Osteoblast (primary cell): ENCODE measurements around the gene KRTAP16-1. TPM values are rescaled to one million over a fixed set of nuclear protein-coding genes. Genes with fewer than 3 reads are reported as not detected.

Experiments
- DNase-seq: peaks from one replicate; pipeline ENCODE4 v3.0.0; 2011; ENCODE audit warnings: low spot score, mixed read lengths; ENCODE audit not compliant: insufficient read length; ENCODE audit errors: missing footprints
- H2AFZ ChIP-seq: 2 replicates; pipeline ENCODE4 v1.6.0; 2011; ENCODE audit warnings: mild to moderate bottlenecking, low read length
- H3K27ac ChIP-seq: 2 replicates; pipeline ENCODE4 v1.5.1; 2011; ENCODE audit warnings: mild to moderate bottlenecking, low read depth, low read length, moderate library complexity
- H3K27me3 ChIP-seq: 2 replicates; pipeline ENCODE4 v1.6.0; 2012; ENCODE audit warnings: mild to moderate bottlenecking, control low read depth, inconsistent platforms, low read length, moderate library complexity; ENCODE audit not compliant: insufficient read depth
- H3K36me3 ChIP-seq: 2 replicates; pipeline ENCODE4 v1.5.1; 2011; ENCODE audit warnings: mild to moderate bottlenecking, low read length, control low read depth, moderate library complexity; ENCODE audit not compliant: insufficient read depth
- H3K4me1 ChIP-seq: 2 replicates; pipeline ENCODE4 v1.5.1; 2011; ENCODE audit warnings: mild to moderate bottlenecking, low read length, control low read depth, moderate library complexity; ENCODE audit not compliant: insufficient read depth
- H3K4me2 ChIP-seq: 2 replicates; pipeline ENCODE4 v1.6.0; 2011; ENCODE audit warnings: mild to moderate bottlenecking, low read length; ENCODE audit not compliant: insufficient read depth
- H3K4me3 ChIP-seq: fragments of 200-600 bp; sonication (generic); 3 replicates; pipeline ENCODE4 v1.5.1; 2012; ENCODE audit warnings: mild to moderate bottlenecking, low read length, inconsistent platforms; ENCODE audit not compliant: insufficient read depth
- H3K79me2 ChIP-seq: 2 replicates; pipeline ENCODE4 v1.6.0; 2012; ENCODE audit warnings: mild to moderate bottlenecking, low read length, control low read depth, inconsistent platforms; ENCODE audit not compliant: insufficient read depth
- H3K9me3 ChIP-seq: 2 replicates; pipeline ENCODE4 v1.5.1; 2011; ENCODE audit warnings: low read depth, low read length, control low read depth
- H4K20me1 ChIP-seq: 2 replicates; pipeline ENCODE4 v1.6.0; 2012; ENCODE audit warnings: mild to moderate bottlenecking, low read length, control low read depth; ENCODE audit not compliant: insufficient read depth
- total RNA-seq: library from RNA; depleted of rRNA; stranded (reverse); fragments of >200 nt; gene quantifications from 2 replicates; pipeline ENCODE4 v1.2.3, GENCODE V29; 2012
- TF ChIP-seq, protein P1 (sequence below): IDR thresholded peaks from 2 replicates; pipeline ENCODE4 v1.5.1; 2011; ENCODE audit warnings: mild to moderate bottlenecking, low read depth, low read length, moderate library complexity; ENCODE audit errors: extremely low read depth

Gene KRTAP16-1
- total RNA-seq, 1 donor = not detected

DNA sequence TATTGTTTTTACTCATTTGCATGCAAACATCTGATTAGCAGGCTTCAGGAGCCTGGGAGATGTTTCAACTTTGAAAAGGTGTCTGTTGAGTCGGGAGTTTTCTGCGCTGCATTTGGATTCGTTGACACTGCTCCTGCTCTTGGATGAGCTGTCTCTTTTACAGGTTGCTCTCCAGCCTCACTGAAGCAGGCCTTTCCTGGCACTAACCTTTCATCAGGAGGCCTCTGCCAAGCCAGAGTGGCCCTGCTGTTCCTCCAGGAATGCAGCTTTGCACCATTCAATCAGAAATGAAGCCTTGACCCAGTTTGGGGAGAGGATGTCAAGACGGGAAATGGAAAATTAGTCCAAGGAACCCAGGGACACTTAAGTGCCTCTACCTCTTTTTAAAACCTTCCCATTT is 6.1 kb downstream of the KRTAP16-1 start:
- H3K79me2 ChIP-seq = no peaks in the 10 kb centered on the region
- H3K27me3 ChIP-seq = no peaks in the 10 kb centered on the region
- H3K4me1 ChIP-seq = peaks cover 3% of the 10 kb centered on the region
- no peaks in the 10 kb centered on the region for H3K36me3 ChIP-seq
- TF ChIP-seq, protein P1, sequence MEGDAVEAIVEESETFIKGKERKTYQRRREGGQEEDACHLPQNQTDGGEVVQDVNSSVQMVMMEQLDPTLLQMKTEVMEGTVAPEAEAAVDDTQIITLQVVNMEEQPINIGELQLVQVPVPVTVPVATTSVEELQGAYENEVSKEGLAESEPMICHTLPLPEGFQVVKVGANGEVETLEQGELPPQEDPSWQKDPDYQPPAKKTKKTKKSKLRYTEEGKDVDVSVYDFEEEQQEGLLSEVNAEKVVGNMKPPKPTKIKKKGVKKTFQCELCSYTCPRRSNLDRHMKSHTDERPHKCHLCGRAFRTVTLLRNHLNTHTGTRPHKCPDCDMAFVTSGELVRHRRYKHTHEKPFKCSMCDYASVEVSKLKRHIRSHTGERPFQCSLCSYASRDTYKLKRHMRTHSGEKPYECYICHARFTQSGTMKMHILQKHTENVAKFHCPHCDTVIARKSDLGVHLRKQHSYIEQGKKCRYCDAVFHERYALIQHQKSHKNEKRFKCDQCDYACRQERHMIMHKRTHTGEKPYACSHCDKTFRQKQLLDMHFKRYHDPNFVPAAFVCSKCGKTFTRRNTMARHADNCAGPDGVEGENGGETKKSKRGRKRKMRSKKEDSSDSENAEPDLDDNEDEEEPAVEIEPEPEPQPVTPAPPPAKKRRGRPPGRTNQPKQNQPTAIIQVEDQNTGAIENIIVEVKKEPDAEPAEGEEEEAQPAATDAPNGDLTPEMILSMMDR = no peak
- no peak for DNase-seq
- no peak overlapping the region for H3K4me2 ChIP-seq
- H3K4me3 ChIP-seq = no peak overlapping the region
- H4K20me1 ChIP-seq = no peaks in the 10 kb centered on the region
- H3K9me3 ChIP-seq = no peaks in the 10 kb centered on the region
- no peak overlapping the region for H3K27ac ChIP-seq
- H2AFZ ChIP-seq = no peak overlapping the region

DNA sequence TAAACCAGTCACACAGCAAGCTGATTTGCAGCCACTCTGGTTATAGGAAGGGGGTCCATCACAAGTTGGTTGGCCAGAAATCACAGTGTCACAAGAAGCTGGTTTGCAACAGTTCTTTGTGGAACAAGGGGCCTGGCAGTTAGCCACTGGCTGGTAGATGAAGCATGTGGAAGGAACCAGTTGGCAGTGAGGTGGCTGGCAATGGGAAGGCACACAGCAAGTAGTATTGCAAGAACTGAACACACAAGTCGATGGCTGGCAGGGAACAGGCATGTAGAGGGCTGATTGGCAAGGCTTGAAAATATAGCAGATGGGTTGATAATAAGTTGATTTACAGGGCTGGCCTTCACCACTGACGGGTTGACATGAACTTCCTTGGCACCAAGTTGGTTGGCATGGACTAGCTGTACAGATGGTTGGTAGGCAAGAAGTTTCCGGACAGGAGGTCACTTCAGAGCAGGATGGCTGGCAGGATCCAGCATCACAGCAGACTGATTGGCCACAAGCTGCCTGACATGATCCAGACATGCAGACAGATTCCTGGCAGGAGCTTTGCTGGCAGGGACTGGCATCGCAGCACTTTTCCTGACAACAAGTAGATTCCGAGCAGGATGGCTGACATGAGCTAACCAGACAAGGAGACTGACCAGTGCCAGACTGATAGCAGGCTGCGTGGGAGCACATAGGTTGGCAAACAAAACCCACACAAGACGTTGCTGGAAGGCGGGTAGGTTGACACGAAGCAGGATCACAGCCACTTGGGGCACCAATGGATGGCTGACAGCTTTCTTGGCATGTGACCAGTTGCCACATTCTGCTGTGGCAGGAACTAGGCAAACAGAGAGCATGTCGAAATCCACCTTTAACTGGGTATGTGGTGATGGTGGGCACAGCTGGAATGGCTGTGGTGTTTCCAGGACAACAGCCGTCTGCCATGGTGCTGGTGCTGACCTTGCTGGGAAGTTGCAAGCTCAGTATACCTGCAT is 6.9 kb downstream of the KRTAP16-1 start, which contains the start of gene KRTAP29-1:
Gene KRTAP29-1 (minus strand): TSS at position 936 of the 986 bp plus-strand sequence. CDS start 0 bp downstream, at position 936.
- Histone ChIP-seq H2AFZ (peak within 1 kb of the TSS; percentile 21), H3K9me3 (no peaks in the 10 kb centered on the region), H3K4me2 (no peak within 1 kb of the TSS), H3K79me2 (no peaks in the 10 kb centered on the region), H3K27ac (no peak within 1 kb of the TSS), H4K20me1 (no peaks in the 10 kb centered on the region), H3K4me3 (no peak within 1 kb of the TSS), H3K27me3 (no peaks in the 10 kb centered on the region), H3K4me1 (peaks cover 2% of the 10 kb centered on the region), H3K36me3 (no peaks in the 10 kb centered on the region)
- DNase-seq = no peak
- TF ChIP-seq, protein P1 = no peak

DNA sequence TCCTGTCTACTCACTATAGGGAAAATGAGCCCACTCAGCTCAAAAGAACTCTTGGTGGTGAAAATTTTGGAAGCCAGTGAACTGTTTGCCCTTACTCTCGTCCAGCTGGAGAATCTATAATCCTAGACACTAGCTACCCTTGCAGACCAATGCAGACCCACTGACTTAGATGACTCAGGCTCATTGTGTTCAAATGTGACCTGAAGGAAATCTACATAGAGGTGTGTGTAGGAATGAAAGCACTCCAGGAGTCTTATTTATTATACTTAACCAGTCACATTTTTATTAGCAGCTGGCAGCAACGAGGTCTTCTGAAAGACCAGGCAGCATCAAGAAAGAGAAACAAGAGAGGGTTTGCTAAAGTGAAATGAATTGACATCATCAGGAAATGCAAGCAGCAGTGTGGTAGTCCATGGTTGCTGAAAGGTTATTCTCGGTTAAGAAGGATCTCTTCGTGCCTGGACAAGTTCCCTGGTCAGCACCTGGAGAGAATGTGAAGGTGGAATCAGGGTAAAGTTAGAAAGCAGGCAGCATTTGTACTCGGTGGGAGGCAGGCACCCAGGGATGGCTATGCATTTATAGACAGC is 7.8 kb downstream of the KRTAP16-1 start:
- no peak for DNase-seq
- Histone ChIP-seq H3K79me2 (no peaks in the 10 kb centered on the region), H3K9me3 (no peaks in the 10 kb centered on the region), H4K20me1 (no peaks in the 10 kb centered on the region), H3K27ac (no peak overlapping the region), H3K36me3 (no peaks in the 10 kb centered on the region), H3K4me3 (no peak overlapping the region), H3K4me1 (no peaks in the 10 kb centered on the region), H2AFZ (no peak overlapping the region), H3K4me2 (no peak overlapping the region), H3K27me3 (no peaks in the 10 kb centered on the region)
- TF ChIP-seq, protein P1 = no peak
